HG02938 (cell line): ENCODE data around the gene DUOX2.

ENCODE experiments used
- ATAC-seq: cut with Tn5 transposase; IDR thresholded peaks from one replicate; pipeline ENCODE4 v1.9.1; 2021; ENCODE audit warnings: mild to moderate bottlenecking, moderate library complexity; ENCODE audit not compliant: unreplicated experiment

Gene DUOX2

GRCh38 chr15:45114076-45114750 lies at the start of gene DUOX2, which contains the start of gene DUOXA2:
DUOX2 (minus strand) TSS chr15:45114172; CDS start chr15:45113411, 761 bp downstream.
DUOXA2 (plus strand) TSS chr15:45114326; CDS start chr15:45114606, 280 bp downstream.
- ATAC-seq: no peak

GRCh38 chr15:45163508-45163856 lies 49.5 kb upstream of the DUOX2 start:
- ATAC-seq: no peak

- peak; percentile 40 for ATAC-seq
Observed at GRCh38 chr15:45162771-45163507, 49.0 kb upstream of the DUOX2 start.

DNA sequence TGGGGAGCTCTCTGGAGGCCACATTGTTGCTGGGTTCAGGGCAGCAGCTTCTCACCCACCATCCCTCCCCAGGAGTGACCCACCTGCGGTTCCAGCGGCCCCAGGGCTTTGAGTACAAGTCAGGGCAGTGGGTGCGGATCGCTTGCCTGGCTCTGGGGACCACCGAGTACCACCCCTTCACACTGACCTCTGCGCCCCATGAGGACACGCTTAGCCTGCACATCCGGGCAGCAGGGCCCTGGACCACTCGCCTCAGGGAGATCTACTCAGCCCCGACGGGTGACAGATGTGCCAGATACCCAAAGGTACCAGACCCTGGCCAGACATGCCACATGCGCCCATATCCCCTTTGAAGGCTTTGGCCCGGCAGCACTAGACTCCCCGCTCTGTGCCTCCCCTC lies 47.7 kb upstream of the DUOX2 start:
- ATAC-seq: no peak

DNA sequence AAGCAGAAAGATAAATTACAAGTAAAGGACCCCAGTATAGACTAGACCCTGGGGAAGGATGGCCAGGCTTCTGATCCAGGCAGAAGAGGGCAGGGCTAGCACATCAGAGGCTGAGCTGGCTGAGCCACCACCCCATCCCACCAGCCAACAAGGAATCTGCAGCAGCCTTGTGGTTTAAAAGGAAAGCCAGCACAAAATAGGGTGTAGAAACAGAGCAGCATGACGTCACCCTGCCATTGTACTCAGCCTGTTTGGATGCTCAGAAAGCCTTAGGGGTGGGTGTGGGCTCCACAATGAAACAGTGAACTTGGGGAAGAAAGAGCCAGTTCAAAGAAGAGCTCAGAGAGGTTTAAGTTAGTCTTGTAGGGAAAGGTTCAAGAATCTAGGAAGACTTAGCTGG lies 44.0 kb upstream of the DUOX2 start:
- no peak for ATAC-seq

DNA sequence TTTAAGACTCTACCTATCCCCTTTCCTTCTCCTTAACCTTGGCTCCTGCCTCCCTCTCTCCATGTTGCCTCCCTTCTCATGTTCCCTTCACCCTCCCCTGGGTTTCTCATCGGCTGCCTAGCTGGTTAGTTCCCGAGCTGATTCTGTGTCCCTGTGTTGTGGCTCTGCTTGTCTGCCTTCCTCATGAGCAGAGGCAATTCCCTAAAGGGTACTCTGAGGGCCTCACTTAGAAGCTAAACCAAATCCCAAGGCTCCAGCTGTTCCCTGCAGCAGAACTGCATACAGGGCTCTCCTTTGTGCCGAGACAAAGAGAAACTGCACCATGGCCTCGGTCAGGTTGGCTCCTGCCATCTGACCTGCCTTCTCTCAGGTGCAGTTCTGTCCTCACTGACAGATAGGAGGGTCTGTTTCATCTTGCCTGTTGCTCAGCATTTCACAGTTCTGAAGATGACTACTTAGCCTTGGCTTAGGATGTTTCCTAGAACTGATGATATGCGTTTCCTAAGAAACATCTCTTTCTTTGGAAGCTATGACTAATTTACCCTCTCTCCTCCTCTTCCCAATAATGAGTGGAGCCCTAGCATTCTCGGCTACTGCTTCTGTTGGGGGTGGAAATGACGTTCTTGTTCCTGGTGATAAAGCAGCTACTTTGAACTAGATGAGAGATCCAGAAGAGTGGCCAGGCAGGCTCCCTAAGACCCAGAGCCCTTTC lies 42.9 kb upstream of the DUOX2 start:
- no peak for ATAC-seq

DNA sequence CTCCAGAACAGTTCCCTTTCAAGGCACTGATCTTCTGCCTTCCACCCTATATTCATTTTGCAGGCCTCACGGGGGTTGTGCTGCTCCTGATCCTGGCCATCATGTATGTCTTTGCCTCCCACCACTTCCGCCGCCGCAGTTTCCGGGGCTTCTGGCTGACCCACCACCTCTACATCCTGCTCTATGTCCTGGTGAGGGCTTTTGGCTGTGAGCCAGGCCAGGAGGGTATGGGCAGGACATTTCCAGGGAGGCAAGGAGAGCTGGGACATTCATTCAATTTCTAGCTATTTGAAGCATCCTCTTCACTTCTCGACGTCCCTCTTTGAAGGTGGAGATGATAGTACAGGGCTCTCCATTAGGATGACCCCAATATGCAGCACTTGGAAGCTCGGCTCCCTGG lies 41.8 kb upstream of the DUOX2 start:
- no peak for ATAC-seq

DNA sequence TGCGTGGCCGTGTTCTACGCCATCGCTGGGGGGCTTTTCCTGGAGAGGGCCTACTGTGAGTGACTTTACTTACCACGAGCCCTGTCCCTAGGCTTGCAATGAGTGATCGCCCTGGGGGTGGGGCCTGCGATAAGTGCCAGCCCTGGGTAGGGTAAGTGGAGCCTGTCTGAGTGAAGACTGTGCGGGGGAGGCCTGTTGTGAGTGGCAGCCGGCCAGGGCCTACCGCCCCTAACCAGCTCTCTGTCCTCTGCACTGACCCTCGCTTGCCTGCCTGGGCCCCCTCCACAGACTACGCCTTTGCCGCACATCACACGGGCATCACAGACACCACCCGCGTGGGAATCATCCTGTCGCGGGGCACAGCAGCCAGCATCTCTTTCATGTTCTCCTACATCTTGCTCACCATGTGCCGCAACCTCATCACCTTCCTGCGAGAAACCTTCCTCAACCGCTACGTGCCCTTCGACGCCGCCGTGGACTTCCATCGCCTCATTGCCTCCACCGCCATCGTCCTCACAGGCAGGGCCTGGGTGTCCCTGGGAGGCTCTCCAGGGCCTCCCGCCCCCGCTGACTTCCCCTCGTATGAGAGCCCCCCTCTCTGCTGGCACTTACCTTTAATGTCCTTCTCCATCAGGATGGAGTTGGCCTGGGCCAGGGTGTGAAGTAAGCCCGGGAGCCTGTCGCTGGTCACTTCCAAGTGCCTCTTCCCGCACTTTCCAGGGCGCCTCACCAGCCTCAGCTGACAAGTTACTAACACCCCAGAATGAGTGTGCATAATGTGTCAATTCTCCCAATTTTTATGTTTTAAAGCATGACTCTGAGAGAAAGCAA lies 38.2 kb upstream of the DUOX2 start:
- ATAC-seq: no peak

- ATAC-seq: no peak
Observed at GRCh38 chr15:45150997-45151396, 37.0 kb upstream of the DUOX2 start.

GRCh38 chr15:45150481-45150880 lies 36.5 kb upstream of the DUOX2 start:
- no peak for ATAC-seq

- no peak for ATAC-seq
Observed at GRCh38 chr15:45149060-45149459, 35.1 kb upstream of the DUOX2 start.

- no peak for ATAC-seq
Observed at GRCh38 chr15:45148076-45149059, 34.4 kb upstream of the DUOX2 start.

- no peak for ATAC-seq
Observed at GRCh38 chr15:45147606-45148005, 33.6 kb upstream of the DUOX2 start.

- ATAC-seq: no peak
Observed at GRCh38 chr15:45146405-45146804, 32.4 kb upstream of the DUOX2 start.

DNA sequence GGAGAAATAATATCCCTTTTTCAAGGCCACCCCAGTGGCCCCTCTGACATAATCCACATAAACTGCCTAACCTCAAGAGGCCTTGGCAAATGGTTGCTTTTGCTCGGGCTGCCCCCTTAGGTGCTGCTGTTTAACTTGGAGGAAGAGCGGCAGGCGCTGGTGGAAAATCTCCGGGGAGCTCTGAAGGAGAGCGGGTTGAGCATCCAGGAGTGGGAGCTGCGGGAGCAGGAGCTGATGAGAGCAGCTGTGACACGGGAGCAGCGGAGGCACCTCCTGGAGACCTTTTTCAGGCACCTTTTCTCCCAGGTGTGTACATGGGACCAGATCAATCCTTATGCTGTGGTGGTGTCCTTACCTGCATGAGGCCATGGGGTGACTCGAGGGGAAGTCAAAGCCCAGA lies 30.8 kb upstream of the DUOX2 start:
- ATAC-seq: no peak

- no peak for ATAC-seq
Observed at GRCh38 chr15:45143946-45144345, 30.0 kb upstream of the DUOX2 start.

DNA sequence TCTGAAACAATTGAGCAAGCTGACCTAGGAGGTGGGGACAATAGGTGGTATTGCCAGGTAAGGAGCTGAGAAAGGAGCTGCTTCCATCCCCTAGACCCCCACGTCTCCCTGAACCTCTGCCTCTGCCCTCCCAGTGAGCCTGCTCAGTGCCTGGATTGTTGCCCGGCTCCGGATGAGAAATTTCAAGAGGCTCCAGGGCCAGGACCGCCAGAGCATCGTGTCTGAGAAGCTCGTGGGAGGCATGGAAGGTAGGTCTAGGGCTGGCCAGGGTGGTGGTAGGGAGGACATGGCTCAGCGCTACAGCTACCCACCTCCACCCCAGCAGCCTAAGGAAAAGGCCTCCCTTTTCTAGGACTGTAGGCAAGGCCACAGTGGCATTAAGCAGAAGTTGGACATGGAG lies 29.1 kb upstream of the DUOX2 start:
- no peak for ATAC-seq

- no peak for ATAC-seq
Observed at GRCh38 chr15:45141386-45141785, 27.4 kb upstream of the DUOX2 start.

DNA sequence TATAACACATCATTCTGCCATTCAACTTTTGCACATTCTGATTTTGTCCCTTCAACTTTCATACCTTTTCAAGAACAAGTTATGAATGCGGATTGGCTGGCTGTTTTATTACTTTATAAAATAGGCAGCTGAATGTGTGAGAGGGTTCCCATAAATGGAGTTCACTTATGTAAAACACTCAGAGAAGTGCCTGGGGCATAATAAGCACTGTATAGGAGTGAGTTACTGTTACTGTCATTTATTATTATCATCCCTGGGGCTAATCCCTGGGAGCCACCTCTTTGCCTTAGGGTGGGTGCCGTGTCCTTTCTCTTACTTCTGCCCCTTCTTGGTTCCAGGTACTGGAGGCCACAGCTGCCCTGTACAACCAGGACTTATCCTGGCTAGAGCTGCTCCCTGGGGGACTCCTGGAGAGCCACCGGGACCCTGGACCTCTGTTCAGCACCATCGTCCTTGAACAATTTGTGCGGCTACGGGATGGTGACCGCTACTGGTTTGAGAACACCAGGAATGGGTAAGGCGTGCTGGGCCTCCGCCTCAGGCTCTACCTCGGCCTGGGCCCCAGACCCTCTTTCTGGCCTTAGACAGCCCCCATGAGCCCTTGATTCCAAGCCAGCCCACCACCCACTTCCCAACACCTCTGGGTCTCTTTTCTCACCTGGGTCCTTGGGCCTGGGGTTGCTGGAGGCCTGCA lies 26.7 kb upstream of the DUOX2 start:
- ATAC-seq: no peak
